GM19035 (cell line): ENCODE data around the gene MGAT5B.
"Not testable (repeated sequence)": the region's sequence is repeated elsewhere in the genome, so short reads cannot be mapped to it uniquely, and the experiment has no call there.

Experiments used
- ATAC-seq: cut with Tn5 transposase; IDR thresholded peaks from one replicate; pipeline ENCODE4 v1.9.1; 2021; ENCODE audit not compliant: unreplicated experiment

MGAT5B gene

DNA sequence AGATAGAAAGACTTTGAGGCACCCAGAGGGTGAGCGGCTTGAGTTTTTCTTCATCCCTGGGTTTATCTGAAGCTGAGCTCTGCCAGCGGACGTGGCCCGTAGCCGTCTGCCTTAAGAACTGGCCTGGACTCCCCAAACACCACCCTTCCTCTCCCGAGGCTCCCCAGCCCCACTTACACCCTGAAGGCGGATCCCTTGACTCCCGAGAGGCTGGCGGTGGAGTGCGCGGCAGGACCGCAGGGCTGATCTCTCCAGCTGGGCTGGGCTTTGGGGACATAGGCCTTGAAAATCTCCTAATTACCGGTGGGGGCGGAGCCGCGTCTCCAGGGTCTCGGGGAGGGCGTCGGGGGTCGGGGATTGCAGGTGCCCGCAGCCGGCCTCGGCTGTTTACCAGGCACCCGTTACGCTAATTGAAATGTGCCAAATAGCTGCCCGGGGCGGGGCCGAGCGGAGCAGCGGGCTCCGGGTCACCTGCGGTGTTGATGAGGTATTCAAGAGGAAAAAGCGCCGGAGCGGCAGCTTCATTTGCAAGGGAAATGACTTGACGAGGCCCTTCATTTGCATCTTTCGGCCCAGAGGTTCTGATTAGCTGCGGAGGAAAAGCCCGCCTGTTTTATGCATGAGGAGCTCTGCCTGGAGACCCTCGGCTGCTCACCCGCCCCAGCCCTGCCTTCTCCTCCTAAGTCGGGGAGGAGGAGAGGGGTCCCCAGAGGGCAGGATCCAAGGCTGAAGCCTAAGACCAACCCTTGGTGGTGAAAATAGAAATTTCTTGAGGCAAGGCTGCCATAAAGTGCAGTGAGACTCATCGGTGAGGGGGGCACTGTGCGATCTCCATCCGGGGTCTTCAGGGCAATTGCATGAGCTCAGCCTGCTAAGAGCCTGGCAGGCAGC lies 100.7 kb downstream of the MGAT5B start:
- ATAC-seq: no peak

DNA sequence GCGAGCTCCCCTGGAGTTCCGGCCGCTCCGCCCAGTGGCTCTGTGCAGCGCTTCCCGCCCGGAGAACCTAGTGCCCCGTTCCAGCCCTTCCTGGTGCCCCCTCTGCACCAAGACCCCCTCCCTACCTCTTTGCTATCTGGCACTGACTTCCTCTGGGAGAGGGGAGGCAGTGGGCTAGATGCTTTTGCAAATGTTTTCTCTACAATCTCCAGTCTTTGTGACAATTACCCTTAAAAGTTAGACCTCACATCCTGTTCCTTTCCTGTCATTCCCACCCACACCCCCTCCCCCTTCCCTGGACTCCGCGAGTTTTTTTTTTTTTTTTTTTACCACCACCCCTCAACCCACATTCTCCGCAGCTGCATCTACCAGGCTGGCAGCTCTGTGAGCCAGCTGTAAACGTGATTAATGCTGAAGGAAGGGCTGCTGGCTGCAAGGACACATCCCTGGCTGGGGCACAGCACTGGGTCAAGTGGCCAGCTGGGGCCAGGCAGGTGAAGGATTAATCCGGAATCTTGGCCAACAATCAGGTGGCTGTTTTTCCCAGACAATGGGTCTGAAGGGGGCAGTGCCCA lies 101.5 kb downstream of the MGAT5B start:
- no peak for ATAC-seq

DNA sequence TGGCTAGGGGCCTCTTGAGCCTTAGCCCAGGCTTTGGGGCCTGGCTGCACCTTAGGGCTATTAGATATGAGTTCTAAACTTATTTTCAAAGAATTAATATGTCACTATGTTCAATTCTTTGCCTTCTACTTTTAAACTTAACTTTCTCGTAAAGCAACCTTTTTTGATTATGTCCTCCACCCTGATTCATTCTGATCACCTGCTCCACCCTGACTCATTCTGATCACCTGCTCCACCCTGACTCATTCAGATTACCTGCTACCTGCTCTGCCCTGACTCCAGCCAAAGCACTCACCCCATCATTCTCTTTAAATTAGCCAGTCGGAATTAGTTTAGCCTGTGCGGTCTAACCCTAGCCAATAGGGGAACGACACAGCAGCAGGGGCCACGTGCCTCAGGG lies 102.0 kb downstream of the MGAT5B start:
- not testable (repeated sequence) for ATAC-seq

DNA sequence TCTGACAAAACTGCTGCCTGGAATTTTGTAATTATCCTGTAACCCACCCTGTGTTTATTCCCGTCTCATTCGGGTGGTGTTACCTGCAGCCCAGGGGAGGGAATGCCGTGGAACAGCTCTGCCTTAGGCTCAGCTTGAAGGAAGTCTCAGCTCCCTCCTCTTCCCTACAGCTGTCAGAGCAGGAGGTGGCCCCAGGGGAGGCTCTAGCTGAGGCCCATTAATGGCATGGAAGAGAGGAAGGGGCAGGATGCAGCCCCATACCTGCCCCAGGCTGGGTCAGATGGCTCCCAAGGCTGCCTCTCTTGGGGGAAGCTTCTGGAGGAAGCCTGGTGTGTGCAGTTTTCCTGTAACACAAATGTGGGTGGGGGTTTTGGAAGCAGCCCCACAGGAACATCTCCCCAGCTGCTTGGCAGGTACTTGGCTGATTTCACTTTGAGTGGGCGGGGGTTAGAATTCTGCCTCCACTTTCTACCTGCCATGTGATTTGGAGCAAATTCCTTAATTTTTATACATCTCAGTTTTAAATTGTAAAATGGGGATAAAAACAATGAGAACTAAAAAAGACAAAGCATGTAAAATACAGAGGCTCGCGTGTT lies 103.9 kb downstream of the MGAT5B start:
- no peak for ATAC-seq

DNA sequence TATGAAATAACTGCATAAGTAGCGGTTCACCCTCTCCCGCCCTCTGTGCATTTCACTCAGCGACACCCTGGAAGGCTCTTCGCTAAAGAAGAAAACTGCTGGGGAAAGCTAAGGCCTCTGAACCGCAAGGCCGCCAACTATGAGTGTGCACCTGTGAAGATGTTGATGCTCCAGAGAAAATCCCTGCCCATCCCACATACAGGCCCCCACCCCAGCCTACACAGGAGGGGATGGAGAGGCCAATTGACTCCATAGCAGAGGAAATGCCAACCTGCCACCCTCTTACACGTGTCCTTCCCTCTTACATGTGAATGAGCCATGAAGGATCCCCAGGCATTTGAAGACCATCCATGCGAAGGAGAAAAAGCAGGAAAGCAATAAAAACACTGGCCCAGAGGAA lies 104.8 kb downstream of the MGAT5B start:
- no peak for ATAC-seq

DNA sequence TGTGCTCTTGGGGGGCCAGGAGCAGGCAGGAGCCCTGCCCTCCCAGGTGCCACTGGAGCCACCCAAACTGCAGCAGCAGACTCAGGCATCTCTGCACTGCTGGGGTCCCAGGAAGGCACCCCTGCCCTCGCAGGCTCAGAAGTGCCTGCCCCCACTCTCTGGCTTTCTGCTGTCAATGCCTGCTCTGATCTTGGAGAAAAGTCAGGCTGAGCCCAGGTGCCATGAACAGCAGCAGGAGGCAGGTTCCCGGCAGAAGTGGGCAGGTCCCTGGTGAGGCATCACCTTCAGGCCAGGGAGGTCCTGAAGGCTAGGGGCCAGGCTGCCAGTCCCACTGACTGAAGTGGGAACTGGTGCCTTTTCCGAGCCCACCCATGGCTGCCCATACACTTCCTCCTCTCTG lies 106.5 kb downstream of the MGAT5B start:
- ATAC-seq: no peak

DNA sequence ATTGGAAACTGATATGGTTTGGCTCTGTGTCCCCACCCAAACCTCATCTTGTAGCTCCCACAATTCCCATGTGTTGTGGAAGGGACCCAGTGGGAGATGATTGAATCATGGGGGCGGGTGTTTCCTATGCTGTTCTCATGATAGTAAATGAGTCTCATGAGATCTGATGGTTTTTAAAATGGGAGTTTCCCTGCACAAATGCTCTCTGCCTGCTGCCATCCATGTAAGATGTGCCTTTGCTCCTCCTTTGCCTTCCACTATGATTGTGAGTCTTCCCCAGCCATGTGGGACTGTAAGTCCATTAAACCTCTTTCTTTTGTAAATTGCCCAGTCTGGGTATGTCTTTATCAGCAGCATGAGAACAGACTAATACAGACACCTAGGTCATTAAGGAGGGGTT lies 109.8 kb downstream of the MGAT5B start:
- not testable (repeated sequence) for ATAC-seq

DNA sequence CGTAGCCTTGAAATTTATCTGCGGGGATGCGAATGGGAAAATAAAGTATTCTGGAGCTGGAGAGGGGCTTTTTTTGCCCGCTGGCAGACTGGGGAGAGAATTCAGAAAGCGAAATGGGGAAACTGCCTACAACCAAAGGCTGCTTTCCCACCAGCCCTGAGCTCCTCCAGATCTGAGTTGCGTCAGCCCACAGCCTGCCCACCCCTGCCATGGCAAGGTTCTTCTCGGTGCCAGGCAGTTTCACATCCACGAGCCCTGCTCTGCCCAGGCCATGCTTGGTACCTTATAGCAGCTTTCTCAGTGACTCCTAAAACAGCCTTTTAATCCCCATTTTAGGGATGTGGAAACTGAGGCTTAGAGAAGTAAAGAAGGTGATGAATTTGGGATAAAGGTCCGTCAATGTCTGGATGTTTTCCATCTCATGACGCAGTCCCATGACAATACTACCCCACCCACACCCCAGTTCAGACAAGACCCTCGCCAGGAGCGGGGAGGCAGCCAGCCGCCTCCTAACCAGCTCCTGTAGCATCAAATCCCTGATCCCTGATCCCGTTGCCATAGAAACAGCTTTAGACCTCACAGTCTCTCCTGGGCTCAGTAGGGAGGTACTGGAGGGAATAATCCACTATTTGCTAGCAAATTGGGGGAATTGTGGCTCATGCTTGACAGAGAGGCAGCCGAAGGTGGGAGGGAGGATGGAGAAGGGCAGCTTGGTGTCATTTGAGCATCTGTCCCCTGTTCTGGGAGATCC lies 113.5 kb downstream of the MGAT5B start:
- ATAC-seq: no peak

DNA sequence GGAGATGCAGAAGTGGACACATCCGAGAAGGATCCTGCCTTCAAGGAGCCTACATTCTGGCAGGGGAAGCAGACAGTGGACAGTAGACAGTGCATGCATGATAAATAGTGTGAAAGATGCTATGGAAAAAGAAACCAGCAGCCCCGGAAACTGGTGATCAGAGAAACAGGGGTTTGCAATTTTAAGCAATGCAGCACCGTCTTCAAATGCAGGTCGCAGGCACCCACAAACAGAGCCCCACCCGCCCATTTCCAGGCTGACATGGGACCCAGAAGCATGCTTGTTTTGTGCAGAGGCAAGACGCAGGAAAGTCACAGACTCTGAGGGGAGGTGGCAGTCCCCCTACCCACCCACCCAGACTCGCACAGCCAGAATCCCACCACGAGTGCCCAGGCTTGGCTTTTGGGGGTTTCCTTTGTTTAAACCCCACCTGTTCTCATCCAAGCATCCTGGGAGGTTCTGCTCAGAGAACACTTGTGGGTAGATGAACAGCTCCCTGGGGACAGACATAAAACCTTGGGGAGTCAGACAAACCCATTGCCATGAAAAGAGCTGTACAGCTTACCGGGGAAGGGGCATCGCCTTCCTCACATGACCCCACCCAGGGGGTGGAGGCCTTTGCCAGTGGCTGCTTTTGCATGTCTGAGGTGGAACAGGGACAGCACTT lies 114.3 kb downstream of the MGAT5B start:
- ATAC-seq: no peak

DNA sequence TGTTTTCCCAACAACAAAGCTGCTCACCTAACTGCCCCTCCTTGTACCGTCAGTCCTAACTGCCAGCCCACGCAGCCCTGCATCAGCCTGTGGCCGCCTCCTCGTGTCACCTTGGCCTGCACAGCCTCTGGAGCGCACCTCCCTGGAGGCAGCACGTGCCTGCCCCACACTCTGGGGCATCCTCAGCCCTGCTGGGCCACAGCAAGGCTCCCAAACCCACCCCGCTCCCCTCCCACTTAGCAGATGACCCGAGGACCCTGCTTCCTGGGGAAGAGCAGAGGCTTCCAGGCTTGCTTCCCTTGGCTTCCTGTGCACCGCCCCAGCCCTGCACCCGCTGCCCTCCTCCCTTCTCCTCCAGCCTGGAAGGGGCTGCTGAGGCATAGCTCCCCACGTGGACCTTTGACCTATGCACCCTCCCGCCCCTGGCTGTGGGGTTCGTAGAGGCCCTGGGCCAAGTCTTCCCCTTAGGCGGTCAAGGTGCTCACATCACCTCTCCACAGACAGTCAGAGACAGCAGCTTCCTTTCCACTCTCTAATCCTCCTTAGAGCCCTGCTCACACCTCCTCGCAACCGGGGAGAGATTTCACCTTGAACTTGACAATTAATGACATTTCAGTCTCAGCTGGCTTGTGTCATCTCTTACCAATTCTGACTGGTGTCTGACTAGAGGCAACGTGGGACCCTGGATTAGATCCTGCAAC lies 115.0 kb downstream of the MGAT5B start:
- no peak for ATAC-seq

DNA sequence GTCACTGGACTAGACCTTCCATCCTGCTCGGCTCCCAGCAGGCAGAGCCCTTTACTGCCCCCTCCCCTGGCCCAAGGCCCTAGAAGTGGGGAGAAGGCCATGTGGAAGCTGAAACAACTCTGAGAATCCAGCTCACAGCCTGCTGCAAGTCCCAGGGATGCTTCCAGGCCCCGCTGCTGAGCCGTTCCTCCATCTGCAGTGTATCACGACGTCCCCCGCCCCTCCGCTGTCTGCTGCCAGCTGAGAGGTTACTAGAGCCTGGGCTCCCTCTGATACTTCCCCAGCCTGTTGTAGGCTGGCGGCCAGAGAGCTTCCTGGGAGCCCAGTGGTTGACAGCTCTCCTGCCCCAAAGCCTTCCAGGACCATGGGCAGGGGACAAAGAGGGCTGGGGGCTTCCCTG lies 118.2 kb downstream of the MGAT5B start:
- no peak for ATAC-seq

DNA sequence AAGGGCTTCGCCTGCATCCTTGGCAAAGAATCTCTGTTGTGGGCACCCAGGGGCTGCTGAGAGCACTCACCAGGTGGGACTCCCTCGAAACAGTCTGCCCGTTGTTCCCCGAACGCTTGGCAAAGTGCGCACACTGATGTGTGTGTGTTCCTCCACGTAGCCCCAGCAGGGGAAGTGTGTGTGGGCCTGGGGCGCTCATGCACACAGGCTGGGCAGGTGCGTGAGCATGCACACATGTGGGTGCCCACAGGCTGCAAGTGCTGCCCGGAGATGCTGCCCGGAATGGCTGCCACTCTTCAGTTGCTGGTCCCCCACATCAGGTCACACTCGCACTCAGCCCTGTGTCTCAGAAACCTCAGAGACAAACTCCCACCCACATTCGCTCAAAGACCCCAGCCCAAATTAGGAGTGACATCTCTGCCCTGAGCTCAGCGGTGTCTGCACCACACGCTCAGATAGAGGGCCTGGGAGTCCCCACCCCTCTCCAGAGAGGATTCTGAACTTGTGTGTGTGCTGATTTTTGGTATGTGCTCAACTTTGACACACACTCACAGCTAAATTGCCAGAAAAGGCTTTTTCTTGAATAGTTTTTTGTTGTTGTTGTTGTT lies 119.4 kb downstream of the MGAT5B start:
- ATAC-seq: no peak

DNA sequence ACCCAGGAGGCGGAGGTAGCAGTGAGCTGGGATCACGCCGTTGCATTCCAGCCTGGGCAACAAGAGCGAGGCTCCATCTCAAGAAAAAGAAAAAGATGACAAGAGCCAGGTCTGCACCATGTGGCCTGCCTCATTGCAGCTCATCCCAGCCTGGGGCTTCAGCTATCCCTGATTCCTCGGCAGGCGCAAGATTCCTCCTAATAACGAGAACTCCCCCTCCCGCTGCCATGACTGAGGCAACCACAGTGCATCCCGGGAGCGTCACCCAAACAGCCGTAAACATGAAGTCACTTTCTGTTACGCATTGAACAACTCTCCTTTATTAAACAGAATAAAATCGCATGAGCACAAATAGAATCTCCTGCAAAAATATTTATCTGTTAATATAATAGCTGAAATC lies 120.6 kb downstream of the MGAT5B start:
- ATAC-seq: no peak

DNA sequence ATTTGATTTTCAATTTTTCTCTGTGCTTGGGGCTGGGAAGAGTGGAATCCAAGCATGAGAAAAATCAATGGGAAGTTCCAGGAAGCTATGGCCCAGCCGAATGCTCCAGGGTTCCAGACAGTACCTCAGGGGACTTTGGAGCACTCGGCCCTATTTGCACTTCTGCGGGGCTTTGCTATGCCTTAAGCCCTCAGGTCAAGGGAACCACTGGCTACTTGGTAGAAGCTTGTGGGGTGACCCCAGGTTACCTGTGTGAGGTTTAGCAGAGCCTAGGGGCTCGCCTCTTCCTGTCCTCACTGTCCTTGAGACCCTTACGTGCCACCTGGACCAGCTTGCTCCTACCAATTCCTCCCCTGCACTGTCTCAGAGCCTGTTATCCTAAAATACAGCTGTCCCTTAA lies 121.3 kb downstream of the MGAT5B start:
- no peak for ATAC-seq

DNA sequence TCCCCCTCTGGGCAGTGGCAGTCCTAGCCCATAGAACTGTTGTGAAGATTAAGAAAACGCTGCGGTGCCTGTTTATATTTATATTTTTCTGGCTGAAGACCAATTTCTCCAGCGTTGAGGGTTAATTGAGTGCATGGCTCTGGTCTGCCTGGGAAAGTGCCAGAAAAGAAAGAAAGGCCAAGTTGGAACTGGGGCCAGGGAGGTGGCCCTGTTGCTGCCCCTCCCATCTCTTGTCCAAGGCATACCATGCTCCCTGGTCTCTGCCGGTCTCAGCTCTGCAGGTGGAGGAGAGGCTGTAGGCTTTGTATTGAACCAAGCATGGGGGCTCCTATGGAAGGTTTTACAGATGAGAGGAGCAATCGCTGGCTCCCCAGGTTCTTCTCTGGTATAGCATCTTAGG lies 124.7 kb downstream of the MGAT5B start:
- no peak for ATAC-seq

DNA sequence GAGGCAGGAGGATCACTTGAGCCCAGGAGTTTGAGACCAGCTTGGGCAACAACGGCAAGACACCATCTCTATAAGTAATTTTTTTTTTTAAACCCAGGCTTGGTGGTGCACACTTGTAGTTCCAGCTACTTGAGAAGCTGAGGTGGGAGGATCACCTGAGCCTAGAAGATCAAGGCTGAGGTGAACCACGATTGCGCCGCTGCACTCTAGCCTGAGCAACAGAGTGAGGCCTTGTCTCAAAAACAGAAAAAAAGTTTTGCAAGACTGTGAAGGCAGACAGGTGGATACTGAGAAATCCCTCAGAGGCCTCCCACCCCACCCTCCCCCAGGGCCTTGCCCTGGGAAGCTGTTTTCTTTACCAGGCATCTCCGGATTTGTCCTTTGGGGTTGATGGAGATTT lies 125.4 kb downstream of the MGAT5B start:
- no peak for ATAC-seq

DNA sequence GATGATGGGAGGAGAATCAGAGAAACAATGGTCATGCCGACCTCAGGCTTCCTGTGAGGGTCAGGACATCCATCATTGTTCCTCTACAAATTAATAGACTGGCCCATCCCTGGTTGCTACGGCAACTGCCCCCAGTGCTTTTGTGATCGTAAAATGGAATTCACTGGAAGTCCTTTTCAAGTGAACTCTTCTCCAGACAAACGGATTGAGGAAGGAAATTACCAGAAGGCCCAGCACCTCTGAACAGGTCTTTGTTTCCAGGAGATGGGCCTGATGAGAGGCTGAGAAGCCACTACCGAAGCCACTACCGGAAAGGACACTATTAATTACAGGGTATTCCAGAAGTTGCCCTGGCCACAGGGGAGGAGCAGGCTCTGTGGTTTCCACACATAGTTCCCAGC lies 126.0 kb downstream of the MGAT5B start:
- ATAC-seq: no peak

DNA sequence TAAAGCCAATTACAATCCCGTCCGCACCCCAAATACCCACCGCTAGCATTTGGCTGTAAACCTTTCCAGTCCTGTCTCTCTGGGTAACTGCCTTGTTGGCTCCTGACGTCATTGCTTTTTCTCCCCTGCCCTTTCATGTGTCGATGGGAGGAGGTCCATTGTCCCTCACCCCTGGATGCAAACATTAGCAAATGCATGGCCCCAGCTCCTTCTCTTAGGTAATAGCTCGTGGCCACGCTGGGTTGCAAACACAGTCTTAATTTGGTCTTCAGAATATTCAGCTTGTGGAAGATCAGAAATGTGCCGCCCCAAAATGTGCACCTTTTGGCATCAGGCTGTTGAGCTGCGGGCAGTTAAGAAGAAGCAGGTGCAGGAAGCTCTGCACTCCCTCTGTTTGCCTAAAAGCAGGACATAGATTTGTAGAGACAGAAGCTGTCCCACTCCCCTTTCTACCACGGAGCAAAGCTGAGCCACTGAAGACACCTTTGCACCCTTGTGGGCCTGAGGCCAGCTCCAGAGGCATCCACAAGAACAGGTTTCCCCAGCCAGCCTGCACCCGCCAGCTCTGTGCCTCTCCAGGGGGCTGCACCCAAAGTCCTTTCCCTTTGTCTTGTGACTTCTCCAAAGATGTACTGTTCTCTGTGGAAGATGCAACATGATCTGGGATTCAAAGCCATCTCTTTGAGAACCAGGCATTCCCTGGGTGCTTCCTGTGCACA lies 127.3 kb downstream of the MGAT5B start:
- ATAC-seq: no peak
